ENCODE data around the gene VILL. TPM values are rescaled to one million over a fixed set of nuclear protein-coding genes. Genes with fewer than 3 reads are reported as not detected.

The VILL gene
- polyA plus RNA-seq, 1 of the 3 experiments (the other 2 are of a cell fraction): 8.8 TPM

DNA sequence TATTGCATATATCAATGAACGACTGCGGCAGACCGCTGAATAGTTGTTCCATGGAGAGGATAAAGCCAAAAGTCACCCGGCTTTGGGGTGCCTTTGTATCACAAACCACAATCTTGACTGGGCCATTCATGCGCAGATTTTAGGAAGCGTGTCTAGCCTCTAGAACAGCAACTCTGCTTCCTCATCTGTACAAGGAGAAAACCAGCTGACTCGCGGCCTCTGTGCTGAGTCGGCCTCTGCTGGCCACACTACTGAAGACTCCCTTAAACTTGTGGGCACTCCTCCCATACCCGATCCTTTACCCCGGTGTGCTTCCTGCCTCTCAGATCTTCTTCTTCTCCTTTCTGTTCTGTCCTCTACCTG lies 49.3 kb downstream of the VILL start:
- no peaks in the 10 kb centered on the region for H3K4me1 ChIP-seq (ENCODE audit: control insufficient read depth in 1 of 2, insufficient read depth in 2 of 2, low read depth in 1 of 2, low read length in 1 of 2)

DNA sequence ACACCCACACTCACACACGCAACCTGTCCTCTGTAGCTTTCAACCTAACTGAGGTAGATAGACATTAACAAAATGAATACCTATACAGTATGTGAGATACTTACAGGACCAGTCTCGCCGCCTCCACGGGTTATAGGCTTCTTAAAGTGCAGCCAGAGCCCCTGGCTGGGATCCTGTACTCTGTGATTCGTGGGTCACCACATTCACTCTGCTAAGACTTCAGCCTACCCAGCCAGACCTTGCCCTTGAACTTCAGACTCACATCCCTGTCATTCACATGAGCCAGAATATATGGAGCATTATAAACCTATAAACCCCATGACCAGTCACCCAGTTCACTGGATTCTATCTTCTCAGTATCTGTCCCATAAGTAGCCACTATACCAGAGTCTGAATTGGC lies 49.8 kb downstream of the VILL start:
- Histone ChIP-seq H3F3A (replicated peaks; ENCODE audit: insufficient read depth) (no peaks in the 10 kb centered on the region), H2AFZ (ENCODE audit: low read depth) (no peak overlapping the region), H3K4me3 (ENCODE audit: low read depth in 2 of 2, low read length in 1 of 2) (no peak overlapping the region), H3K9me3 (no peaks in the 10 kb centered on the region), H3K27me3 (ENCODE audit: insufficient read depth) (peaks cover 4% of the 10 kb centered on the region; the same call in 1 of the 2 replicates), H3K9me2 (no peaks in the 10 kb centered on the region), H3K36me3 (replicated peaks in 1 of 2; ENCODE audit: control insufficient read depth in 1 of 2, insufficient read depth in 2 of 2, low read length in 1 of 2) (no peaks in the 10 kb centered on the region), H3K9ac (no peak overlapping the region), H4K20me1 (ENCODE audit: insufficient read depth) (no peaks in the 10 kb centered on the region), H3K4me2 (no peak overlapping the region), H3K79me2 (ENCODE audit: insufficient read depth) (no peaks in the 10 kb centered on the region), H3K27ac (ENCODE audit: low read depth in 2 of 2, low read length in 1 of 2) (no peak overlapping the region), H3K4me1 (ENCODE audit: control insufficient read depth in 1 of 2, insufficient read depth in 2 of 2, low read depth in 1 of 2, low read length in 1 of 2) (no peaks in the 10 kb centered on the region)
- 71% methylated on average over 5 of the region's 5 CpGs for WGBS (ENCODE audit: low lambda C conversion rate)
- TF ChIP-seq ELF1 (IDR thresholded peaks at IDR 0.05) (no peak), POLR2AphosphoS5 (IDR thresholded peaks at IDR 0.05; ENCODE audit: low read depth, low read length) (no peak), FOXM1 (IDR thresholded peaks at IDR 0.05; ENCODE audit: low read depth) (no peak), RAD21 (IDR thresholded peaks at IDR 0.05; ENCODE audit: low read length) (no peak), GATA2 (CRISPR knock-in tag; IDR thresholded peaks at IDR 0.05) (no peak), JUND (IDR thresholded peaks at IDR 0.05) (no peak), MXI1 (IDR thresholded peaks at IDR 0.05; ENCODE audit: low read depth, low read length) (no peak), EP300 (IDR thresholded peaks at IDR 0.05; ENCODE audit: borderline replicate concordance in 1 of 2, low read depth in 1 of 2, low read length in 1 of 2) (no peak), TAF1 (IDR thresholded peaks at IDR 0.05; ENCODE audit: borderline replicate concordance, low read depth, low read length) (no peak), MEF2A (IDR thresholded peaks at IDR 0.05; ENCODE audit: borderline replicate concordance, low read depth) (no peak), SIN3A (IDR thresholded peaks at IDR 0.05; ENCODE audit: borderline replicate concordance, low read depth, low read length) (no peak), FOSL2 (IDR thresholded peaks at IDR 0.05; ENCODE audit: borderline replicate concordance, low read depth) (no peak), YY1 (IDR thresholded peaks at IDR 0.05; ENCODE audit: low read depth) (no peak)
- TF ChIP-seq, protein P1, sequence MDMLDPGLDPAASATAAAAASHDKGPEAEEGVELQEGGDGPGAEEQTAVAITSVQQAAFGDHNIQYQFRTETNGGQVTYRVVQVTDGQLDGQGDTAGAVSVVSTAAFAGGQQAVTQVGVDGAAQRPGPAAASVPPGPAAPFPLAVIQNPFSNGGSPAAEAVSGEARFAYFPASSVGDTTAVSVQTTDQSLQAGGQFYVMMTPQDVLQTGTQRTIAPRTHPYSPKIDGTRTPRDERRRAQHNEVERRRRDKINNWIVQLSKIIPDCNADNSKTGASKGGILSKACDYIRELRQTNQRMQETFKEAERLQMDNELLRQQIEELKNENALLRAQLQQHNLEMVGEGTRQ (IDR thresholded peaks at IDR 0.05; ENCODE audit: borderline replicate concordance, low read depth, low read length): no peak
- TF ChIP-seq, protein P2, sequence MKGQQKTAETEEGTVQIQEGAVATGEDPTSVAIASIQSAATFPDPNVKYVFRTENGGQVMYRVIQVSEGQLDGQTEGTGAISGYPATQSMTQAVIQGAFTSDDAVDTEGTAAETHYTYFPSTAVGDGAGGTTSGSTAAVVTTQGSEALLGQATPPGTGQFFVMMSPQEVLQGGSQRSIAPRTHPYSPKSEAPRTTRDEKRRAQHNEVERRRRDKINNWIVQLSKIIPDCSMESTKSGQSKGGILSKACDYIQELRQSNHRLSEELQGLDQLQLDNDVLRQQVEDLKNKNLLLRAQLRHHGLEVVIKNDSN (IDR thresholded peaks at IDR 0.05; ENCODE audit: borderline replicate concordance, low read depth): no peak
- ChIA-PET POLR2A (no interaction called here), CTCF (no interaction called here)
- DNase-seq: no peak

More for the DNA sequence above, 49.3 kb downstream of the VILL start:
- no peaks in the 10 kb centered on the region for H3K9me2 ChIP-seq
- no peak for DNase-seq
- no peak overlapping the region for H3K4me3 ChIP-seq (ENCODE audit: low read depth in 2 of 2, low read length in 1 of 2)
- no peaks in the 10 kb centered on the region for H3K79me2 ChIP-seq (ENCODE audit: insufficient read depth)
- WGBS (ENCODE audit: low lambda C conversion rate): 91% methylated on average over 11 of the region's 11 CpGs
- no peak overlapping the region for H2AFZ ChIP-seq (ENCODE audit: low read depth)
- no peaks in the 10 kb centered on the region for H3K9me3 ChIP-seq
- ChIA-PET POLR2A (no interaction called here), CTCF (no interaction called here)
- H3K9ac ChIP-seq: no peak overlapping the region
- no peak overlapping the region for H3K4me2 ChIP-seq
- no peaks in the 10 kb centered on the region for H3K36me3 ChIP-seq (replicated peaks in 1 of 2; ENCODE audit: control insufficient read depth in 1 of 2, insufficient read depth in 2 of 2, low read length in 1 of 2)
- TF ChIP-seq, protein P3, sequence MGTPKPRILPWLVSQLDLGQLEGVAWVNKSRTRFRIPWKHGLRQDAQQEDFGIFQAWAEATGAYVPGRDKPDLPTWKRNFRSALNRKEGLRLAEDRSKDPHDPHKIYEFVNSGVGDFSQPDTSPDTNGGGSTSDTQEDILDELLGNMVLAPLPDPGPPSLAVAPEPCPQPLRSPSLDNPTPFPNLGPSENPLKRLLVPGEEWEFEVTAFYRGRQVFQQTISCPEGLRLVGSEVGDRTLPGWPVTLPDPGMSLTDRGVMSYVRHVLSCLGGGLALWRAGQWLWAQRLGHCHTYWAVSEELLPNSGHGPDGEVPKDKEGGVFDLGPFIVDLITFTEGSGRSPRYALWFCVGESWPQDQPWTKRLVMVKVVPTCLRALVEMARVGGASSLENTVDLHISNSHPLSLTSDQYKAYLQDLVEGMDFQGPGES (IDR thresholded peaks at IDR 0.05; ENCODE audit: low read depth, low read length): no peak
- TF ChIP-seq SMC3 (IDR thresholded peaks at IDR 0.05; ENCODE audit: low read depth, low read length): no peak
- no peak for TF ChIP-seq MEF2A (IDR thresholded peaks at IDR 0.05; ENCODE audit: borderline replicate concordance, low read depth)
- TF ChIP-seq, protein P4, sequence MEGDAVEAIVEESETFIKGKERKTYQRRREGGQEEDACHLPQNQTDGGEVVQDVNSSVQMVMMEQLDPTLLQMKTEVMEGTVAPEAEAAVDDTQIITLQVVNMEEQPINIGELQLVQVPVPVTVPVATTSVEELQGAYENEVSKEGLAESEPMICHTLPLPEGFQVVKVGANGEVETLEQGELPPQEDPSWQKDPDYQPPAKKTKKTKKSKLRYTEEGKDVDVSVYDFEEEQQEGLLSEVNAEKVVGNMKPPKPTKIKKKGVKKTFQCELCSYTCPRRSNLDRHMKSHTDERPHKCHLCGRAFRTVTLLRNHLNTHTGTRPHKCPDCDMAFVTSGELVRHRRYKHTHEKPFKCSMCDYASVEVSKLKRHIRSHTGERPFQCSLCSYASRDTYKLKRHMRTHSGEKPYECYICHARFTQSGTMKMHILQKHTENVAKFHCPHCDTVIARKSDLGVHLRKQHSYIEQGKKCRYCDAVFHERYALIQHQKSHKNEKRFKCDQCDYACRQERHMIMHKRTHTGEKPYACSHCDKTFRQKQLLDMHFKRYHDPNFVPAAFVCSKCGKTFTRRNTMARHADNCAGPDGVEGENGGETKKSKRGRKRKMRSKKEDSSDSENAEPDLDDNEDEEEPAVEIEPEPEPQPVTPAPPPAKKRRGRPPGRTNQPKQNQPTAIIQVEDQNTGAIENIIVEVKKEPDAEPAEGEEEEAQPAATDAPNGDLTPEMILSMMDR (IDR thresholded peaks at IDR 0.05): no peak
- TF ChIP-seq, protein P2 (IDR thresholded peaks at IDR 0.05; ENCODE audit: borderline replicate concordance, low read depth): no peak
- H3F3A ChIP-seq (replicated peaks; ENCODE audit: insufficient read depth): no peaks in the 10 kb centered on the region
- H3K27me3 ChIP-seq (ENCODE audit: insufficient read depth): peaks cover 4% of the 10 kb centered on the region; the same call in 1 of the 2 replicates
- H3K27ac ChIP-seq (ENCODE audit: low read depth in 2 of 2, low read length in 1 of 2): no peak overlapping the region
- no peaks in the 10 kb centered on the region for H4K20me1 ChIP-seq (ENCODE audit: insufficient read depth)

Data from SK-N-SH (cell line).